Spleen (tissue), 11 donors: ENCODE measurements around the gene ANKRD17. TPM values are rescaled to one million over a fixed set of nuclear protein-coding genes. Genes with fewer than 3 reads are reported as not detected.

Source experiments
- DNase-seq: peaks from one replicate; pipeline ENCODE4 v3.0.0-alpha.2; 2020
- H3K27ac ChIP-seq, 8 donors: fragments of 200-600 bp; sonication (generic) in 7 of 8; 1 replicate in 4 of 8; 2 replicates in 4 of 8; pipeline versions ENCODE4 v1.5.0 to v1.8.0; 2016 to 2021; ENCODE audit warnings: inconsistent platforms in 4 of 8, mild to moderate bottlenecking in 4 of 8, moderate library complexity in 1 of 8
- H3K27me3 ChIP-seq, 7 donors: fragments of 200-600 bp; sonication (generic) in 6 of 7; replicated peaks in 1 of 7; 1 replicate in 4 of 7; 2 replicates in 3 of 7; pipeline versions ENCODE4 v1.5.0 to v1.8.0; 2016 to 2021; ENCODE audit warnings: inconsistent platforms in 3 of 7, mild to moderate bottlenecking in 1 of 7
- H3K36me3 ChIP-seq, 6 donors: fragments of 200-600 bp; sonication (generic) in 5 of 6; 1 replicate in 4 of 6; 2 replicates in 2 of 6; pipeline versions ENCODE4 v1.5.0 to v1.8.0; 2016 to 2021; ENCODE audit warnings: inconsistent platforms in 2 of 6
- H3K4me1 ChIP-seq, 6 donors: fragments of 200-600 bp; sonication (generic) in 5 of 6; 1 replicate in 3 of 6; 2 replicates in 3 of 6; pipeline versions ENCODE4 v1.5.0 to v1.8.0; 2016 to 2021; ENCODE audit warnings: inconsistent platforms in 3 of 6
- H3K4me3 ChIP-seq, 8 donors: fragments of 200-600 bp; sonication (generic) in 7 of 8; 1 replicate in 4 of 8; 2 replicates in 4 of 8; pipeline versions ENCODE4 v1.5.0 to v1.8.0; 2016 to 2021; ENCODE audit warnings: inconsistent platforms in 4 of 8, mild to moderate bottlenecking in 4 of 8, moderate library complexity in 2 of 8
- H3K9me3 ChIP-seq, 8 donors: fragments of 200-600 bp; sonication (generic) in 7 of 8; 1 replicate in 4 of 8; 2 replicates in 4 of 8; pipeline versions ENCODE4 v1.5.0 to v1.8.0; 2016 to 2021; ENCODE audit warnings: inconsistent platforms in 4 of 8
- POLR2A ChIP-seq, 3 donors: fragments of 450-650 bp; IDR thresholded peaks; one replicate each; pipeline ENCODE4 v1.5.1; 2017; ENCODE audit warnings: antibody characterized with exemption in 3 of 3, mild to moderate bottlenecking in 1 of 3
- POLR2AphosphoS5 ChIP-seq, 3 donors: sonication (generic); formaldehyde crosslinking; IDR thresholded peaks; one replicate each; pipeline ENCODE4 v1.5.1; 2017; ENCODE audit warnings: antibody characterized with exemption in 3 of 3
- WGBS, 5 donors: extraction: QIAGEN DNeasy Blood & Tissue Kit in 3 of 5; methylation state at CpG; one replicate each; pipeline versions ENCODE4 v1.1.5 to v1.1.7; 2013 to 2018; 5-methylcytosine and 5-hydroxymethylcytosine counted together
- intact Hi-C: fragments of 100-400 bp; cut with DNase I; formaldehyde crosslinking; loops from one replicate; pipeline ENCODE4 v1.15.0; 2023; ENCODE audit warnings: low total_unique reads
- polyA plus RNA-seq, 3 donors: library from polyadenylated mRNA; stranded (reverse); fragments of 200-250 nt; gene quantifications; one replicate each; pipeline ENCODE4 v1.2.1, GENCODE V29; 2013
- total RNA-seq, 7 donors: library from RNA; depleted of rRNA in 3 of 7; stranded (reverse); fragments of >200 nt in 3 of 7; fragmentation: NEBNext Ultra II Directional in 4 of 7; extraction: Animal tissue kit (Norgen Biotek cat#: 25700) in 4 of 7; gene quantifications; one replicate each; pipeline versions ENCODE4 v1.1.0 to v1.2.1, GENCODE V29; 2016 to 2021
- TF ChIP-seq, protein P1 (sequence below), 11 experiments: fragments of 200-600 bp in 7 of 11; fragments of 450-650 bp in 4 of 11; sonication (generic) in 4 of 11; IDR thresholded peaks in 8 of 11; conservative IDR thresholded peaks in 3 of 11; 1 replicate in 7 of 11; 2 replicates in 4 of 11; pipeline versions ENCODE4 v1.4.0 to v1.8.0; 2016 to 2021; ENCODE audit warnings: antibody characterized with exemption in 11 of 11, inconsistent platforms in 4 of 11, mild to moderate bottlenecking in 1 of 11
- donor health status: healthy with polysubstance abuse.
- donor health status: DM: no; HTN: no; CAD: no; lungs with moderate emphysema.
- donor health status: DM: no; HTN: no; CAD: no.
- donor health status: Bipolar disorder and iron deficiency.
- donor health status: healthy.
- donor health status: DM: no; HTN: no; CAD: no.
- donor health status: DM: yes; HTN: yes; CAD: no.

The ANKRD17 gene
- total and polyA plus RNA-seq, 10 donors = 7.1 to 71.5 (median 60.0) TPM

DNA sequence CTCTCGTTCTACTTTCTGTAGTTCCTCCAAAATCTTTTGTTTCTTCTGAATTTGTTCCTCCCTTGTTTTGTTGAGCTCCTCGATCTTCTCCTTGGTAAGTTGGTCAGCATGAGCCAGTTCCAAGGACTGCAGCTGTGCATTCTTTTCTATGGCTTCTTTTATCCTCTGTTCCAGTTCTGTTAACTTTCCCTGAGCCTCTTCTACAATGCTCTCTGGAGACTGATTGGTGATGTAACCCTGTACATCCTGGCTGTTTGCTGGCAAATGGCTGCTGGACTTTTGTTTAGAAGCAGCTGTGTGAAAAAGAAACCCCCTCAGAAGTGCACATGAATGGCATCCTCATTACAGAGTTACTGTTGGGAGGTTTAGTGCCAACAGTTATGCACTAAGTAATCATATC lies 118.6 kb downstream of the ANKRD17 start:
- no peak overlapping the region for H3K4me3 ChIP-seq
- no peaks in the 10 kb centered on the region for H3K9me3 ChIP-seq
- no peak overlapping the region for H3K27ac ChIP-seq
- no peak for DNase-seq
- intact Hi-C loops = no loop called here
- no peaks in the 10 kb centered on the region for H3K27me3 ChIP-seq
- H3K36me3 ChIP-seq = peaks cover 0 to 97% (median 63%) of the 10 kb centered on the region in 6 donors
- H3K4me1 ChIP-seq = no peaks in the 10 kb centered on the region
- TF ChIP-seq POLR2A (IDR thresholded peaks at IDR 0.05) = no peak
- TF ChIP-seq, protein P1, sequence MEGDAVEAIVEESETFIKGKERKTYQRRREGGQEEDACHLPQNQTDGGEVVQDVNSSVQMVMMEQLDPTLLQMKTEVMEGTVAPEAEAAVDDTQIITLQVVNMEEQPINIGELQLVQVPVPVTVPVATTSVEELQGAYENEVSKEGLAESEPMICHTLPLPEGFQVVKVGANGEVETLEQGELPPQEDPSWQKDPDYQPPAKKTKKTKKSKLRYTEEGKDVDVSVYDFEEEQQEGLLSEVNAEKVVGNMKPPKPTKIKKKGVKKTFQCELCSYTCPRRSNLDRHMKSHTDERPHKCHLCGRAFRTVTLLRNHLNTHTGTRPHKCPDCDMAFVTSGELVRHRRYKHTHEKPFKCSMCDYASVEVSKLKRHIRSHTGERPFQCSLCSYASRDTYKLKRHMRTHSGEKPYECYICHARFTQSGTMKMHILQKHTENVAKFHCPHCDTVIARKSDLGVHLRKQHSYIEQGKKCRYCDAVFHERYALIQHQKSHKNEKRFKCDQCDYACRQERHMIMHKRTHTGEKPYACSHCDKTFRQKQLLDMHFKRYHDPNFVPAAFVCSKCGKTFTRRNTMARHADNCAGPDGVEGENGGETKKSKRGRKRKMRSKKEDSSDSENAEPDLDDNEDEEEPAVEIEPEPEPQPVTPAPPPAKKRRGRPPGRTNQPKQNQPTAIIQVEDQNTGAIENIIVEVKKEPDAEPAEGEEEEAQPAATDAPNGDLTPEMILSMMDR (IDR thresholded peaks at IDR 0.05 in 8 of 11, conservative IDR thresholded peaks at IDR 0.05 in 3 of 11) = no peak
- TF ChIP-seq POLR2AphosphoS5 (IDR thresholded peaks at IDR 0.05) = no peak
- 88 to 100% (median 96%) methylated on average over 2 of the region's 2 CpGs for WGBS, 5 donors

DNA sequence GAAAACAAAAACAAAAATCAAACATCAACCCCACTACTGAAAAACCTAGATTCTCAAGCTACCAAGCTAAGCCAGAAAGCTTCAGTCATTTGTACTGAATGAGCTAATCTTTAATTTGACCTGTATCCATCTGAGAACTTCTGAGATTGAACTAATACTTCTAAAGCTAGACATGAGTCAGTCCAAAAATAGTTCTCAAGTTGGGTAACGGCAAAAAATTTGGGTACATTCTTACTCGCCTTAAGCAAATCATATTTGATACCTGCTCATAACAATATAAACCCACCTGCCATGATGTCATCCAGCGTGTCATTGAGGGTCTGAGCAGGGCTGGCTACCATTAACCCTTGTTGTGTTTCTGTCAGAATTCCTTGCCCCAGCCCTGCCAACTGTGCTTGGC lies 119.4 kb downstream of the ANKRD17 start:
- peaks cover 0 to 97% (median 61%) of the 10 kb centered on the region in 6 donors for H3K36me3 ChIP-seq
- no peaks in the 10 kb centered on the region for H3K4me1 ChIP-seq
- H3K27ac ChIP-seq = no peak overlapping the region
- no peak overlapping the region for H3K4me3 ChIP-seq
- no peak for DNase-seq
- intact Hi-C loops = no loop called here
- H3K27me3 ChIP-seq = no peaks in the 10 kb centered on the region
- no peak for TF ChIP-seq POLR2AphosphoS5 (IDR thresholded peaks at IDR 0.05)
- TF ChIP-seq, protein P1 (IDR thresholded peaks at IDR 0.05 in 8 of 11, conservative IDR thresholded peaks at IDR 0.05 in 3 of 11) = no peak
- no peak for TF ChIP-seq POLR2A (IDR thresholded peaks at IDR 0.05)
- H3K9me3 ChIP-seq = no peaks in the 10 kb centered on the region
- 92 to 94% (median 92%) methylated on average over 3 of the region's 3 CpGs for WGBS, 5 donors

DNA sequence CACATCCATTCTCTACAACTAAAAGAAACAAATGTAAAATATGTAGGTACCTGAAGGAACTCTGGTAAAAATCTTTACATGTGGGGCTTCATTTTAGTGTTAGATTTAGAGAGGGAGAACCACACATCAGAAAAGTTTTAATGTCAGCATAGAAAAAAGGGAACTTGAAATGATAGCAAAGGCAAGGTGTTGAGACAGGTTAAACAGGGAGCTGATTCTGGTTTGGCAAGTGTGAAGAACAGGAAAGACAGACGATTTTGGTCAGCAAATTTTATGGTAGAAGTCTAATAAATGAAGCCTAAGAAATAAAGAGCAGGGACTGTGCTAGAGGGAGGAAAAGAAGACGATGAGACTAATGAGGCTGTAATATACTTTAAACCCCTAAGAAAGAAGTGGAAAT lies 121.5 kb downstream of the ANKRD17 start:
- H3K27me3 ChIP-seq = no peaks in the 10 kb centered on the region
- H3K4me3 ChIP-seq = no peak overlapping the region
- 51 to 64% (median 56%) methylated on average over 2 of the region's 2 CpGs for WGBS, 5 donors
- no peak overlapping the region for H3K27ac ChIP-seq
- DNase-seq = no peak
- no peaks in the 10 kb centered on the region for H3K9me3 ChIP-seq
- H3K36me3 ChIP-seq = peaks cover 0 to 97% (median 58%) of the 10 kb centered on the region in 6 donors
- intact Hi-C loops = no loop called here
- H3K4me1 ChIP-seq = no peaks in the 10 kb centered on the region
- TF ChIP-seq, protein P1 (IDR thresholded peaks at IDR 0.05 in 8 of 11, conservative IDR thresholded peaks at IDR 0.05 in 3 of 11) = no peak
- TF ChIP-seq POLR2A (IDR thresholded peaks at IDR 0.05) = no peak
- no peak for TF ChIP-seq POLR2AphosphoS5 (IDR thresholded peaks at IDR 0.05)

DNA sequence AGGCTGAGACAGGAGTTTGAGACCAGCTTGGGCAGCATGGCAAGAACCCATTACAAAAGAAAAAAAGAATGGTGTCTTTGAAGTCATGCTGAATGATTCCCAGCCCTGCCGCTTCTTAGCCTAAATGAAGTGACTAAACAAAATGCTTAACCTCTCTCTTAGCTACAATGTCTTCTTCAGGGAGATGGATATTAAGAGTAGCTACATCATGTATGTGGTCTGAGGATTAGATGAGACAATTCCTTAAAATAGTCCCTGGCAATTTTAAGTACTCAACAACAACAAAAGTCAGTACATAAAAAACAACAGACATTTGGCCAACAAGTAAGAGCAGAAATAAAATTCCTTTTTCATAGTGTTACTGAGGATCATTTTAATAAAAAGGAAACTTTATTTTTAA lies 124.8 kb downstream of the ANKRD17 start:
- H3K36me3 ChIP-seq = peaks cover 0 to 97% (median 34%) of the 10 kb centered on the region in 6 donors
- H3K9me3 ChIP-seq = no peaks in the 10 kb centered on the region
- DNase-seq = no peak
- H3K4me1 ChIP-seq = peaks cover 0 to 4% (median 0%) of the 10 kb centered on the region in 6 donors
- H3K4me3 ChIP-seq = no peak overlapping the region
- H3K27me3 ChIP-seq = no peaks in the 10 kb centered on the region
- H3K27ac ChIP-seq = no peak overlapping the region
- TF ChIP-seq, protein P1 (IDR thresholded peaks at IDR 0.05 in 8 of 11, conservative IDR thresholded peaks at IDR 0.05 in 3 of 11) = no peak
- TF ChIP-seq POLR2AphosphoS5 (IDR thresholded peaks at IDR 0.05) = no peak
- TF ChIP-seq POLR2A (IDR thresholded peaks at IDR 0.05) = no peak
- 97 to 100% (median 100%) methylated on average over 1 of the region's 1 CpG for WGBS, 5 donors
- intact Hi-C loops = no loop called here
